Uterus (tissue), 2 donors: ENCODE measurements around the gene PARP9.

Experiments used
- POLR2A ChIP-seq, 2 donors: fragments of 450-650 bp; IDR thresholded peaks; one replicate each; pipeline ENCODE4 v1.6.1; 2016; ENCODE audit warnings: antibody characterized with exemption in 2 of 2, mild to moderate bottlenecking in 1 of 2, moderate library complexity in 1 of 2
- TF ChIP-seq, protein P1 (sequence below), 4 experiments: fragments of 200-600 bp in 2 of 4; fragments of 450-650 bp in 2 of 4; sonication (generic) in 2 of 4; IDR thresholded peaks; one replicate each; pipeline ENCODE4 v1.5.1; 2016 to 2019; ENCODE audit warnings: antibody characterized with exemption in 4 of 4, mild to moderate bottlenecking in 2 of 4, moderate library complexity in 1 of 4

DNA sequence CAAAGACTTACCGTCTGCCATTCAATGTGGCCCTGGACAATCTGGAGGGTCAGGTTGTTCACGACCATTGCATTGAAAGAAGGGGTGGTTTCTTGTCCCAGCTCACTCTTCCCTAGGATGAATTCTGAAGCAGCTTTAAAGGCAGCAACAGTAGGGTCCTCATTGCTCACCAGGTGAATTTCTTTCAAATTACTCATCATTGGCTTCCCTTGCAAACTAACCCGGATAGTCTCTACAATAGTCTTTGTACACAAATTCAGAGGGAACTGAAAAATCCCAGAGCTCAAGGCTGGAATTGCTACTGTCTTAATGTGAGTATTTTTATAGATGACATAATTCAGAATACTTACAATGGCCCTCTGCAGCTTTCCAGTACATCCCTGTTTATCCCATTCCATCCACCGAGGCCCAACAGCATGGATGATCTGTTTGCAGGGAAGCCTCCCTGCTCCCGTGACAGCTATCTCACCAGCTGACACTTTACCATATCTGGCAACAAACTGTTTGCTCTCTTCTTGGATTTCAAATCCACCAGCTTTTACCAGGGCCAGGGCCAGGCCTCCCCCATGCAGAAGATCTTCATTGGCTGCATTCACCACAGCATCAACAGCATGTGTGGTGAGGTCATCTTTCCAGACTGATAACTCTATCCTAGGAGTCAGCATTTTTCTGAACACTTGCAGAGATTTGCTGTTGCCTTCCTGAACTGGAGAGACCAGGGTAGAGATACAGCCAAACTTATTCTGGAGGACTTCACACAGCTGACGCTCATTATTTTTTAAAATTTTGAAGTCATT is 8.6 kb downstream of the PARP9 start:
- TF ChIP-seq, protein P1, sequence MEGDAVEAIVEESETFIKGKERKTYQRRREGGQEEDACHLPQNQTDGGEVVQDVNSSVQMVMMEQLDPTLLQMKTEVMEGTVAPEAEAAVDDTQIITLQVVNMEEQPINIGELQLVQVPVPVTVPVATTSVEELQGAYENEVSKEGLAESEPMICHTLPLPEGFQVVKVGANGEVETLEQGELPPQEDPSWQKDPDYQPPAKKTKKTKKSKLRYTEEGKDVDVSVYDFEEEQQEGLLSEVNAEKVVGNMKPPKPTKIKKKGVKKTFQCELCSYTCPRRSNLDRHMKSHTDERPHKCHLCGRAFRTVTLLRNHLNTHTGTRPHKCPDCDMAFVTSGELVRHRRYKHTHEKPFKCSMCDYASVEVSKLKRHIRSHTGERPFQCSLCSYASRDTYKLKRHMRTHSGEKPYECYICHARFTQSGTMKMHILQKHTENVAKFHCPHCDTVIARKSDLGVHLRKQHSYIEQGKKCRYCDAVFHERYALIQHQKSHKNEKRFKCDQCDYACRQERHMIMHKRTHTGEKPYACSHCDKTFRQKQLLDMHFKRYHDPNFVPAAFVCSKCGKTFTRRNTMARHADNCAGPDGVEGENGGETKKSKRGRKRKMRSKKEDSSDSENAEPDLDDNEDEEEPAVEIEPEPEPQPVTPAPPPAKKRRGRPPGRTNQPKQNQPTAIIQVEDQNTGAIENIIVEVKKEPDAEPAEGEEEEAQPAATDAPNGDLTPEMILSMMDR (IDR thresholded peaks at IDR 0.05): no peak
- peak in 1 of 2 donors; percentile 13 for TF ChIP-seq POLR2A (IDR thresholded peaks at IDR 0.05)
